CD4-positive, alpha-beta T cell treated with Interleukin-4 for 4 hours (primary cell): ENCODE results near the gene ASIC2.

Experiments
- DNase-seq: peaks from one replicate; pipeline ENCODE4 v3.0.0-alpha.2; 2020

The ASIC2 gene

GRCh38 chr17:33292981-33293867 is at the start of gene ASIC2:
Gene ASIC2 (minus strand): TSS chr17:33293295.
- no peak for DNase-seq

- DNase-seq, result no peak
Observed at GRCh38 chr17:33342025-33342424, 48.9 kb upstream of the ASIC2 start.

GRCh38 chr17:33338242-33338641 is 45.1 kb upstream of the ASIC2 start:
- DNase-seq, result no peak

- DNase-seq, result no peak
Observed at GRCh38 chr17:33335491-33336173, 42.5 kb upstream of the ASIC2 start.

GRCh38 chr17:33334703-33335102 is 41.6 kb upstream of the ASIC2 start:
- DNase-seq, result no peak

- DNase-seq, result no peak
Observed at GRCh38 chr17:33330877-33331276, 37.8 kb upstream of the ASIC2 start.

- no peak for DNase-seq
Observed at GRCh38 chr17:33328129-33328528, 35.0 kb upstream of the ASIC2 start.

GRCh38 chr17:33324736-33325135 is 31.6 kb upstream of the ASIC2 start:
- no peak for DNase-seq

GRCh38 chr17:33322063-33322462 is 29.0 kb upstream of the ASIC2 start:
- DNase-seq, result no peak

- no peak for DNase-seq
Observed at GRCh38 chr17:33318241-33318640, 25.1 kb upstream of the ASIC2 start.

GRCh38 chr17:33316746-33317145 is 23.7 kb upstream of the ASIC2 start:
- no peak for DNase-seq

- DNase-seq, result no peak
Observed at GRCh38 chr17:33310296-33310695, 17.2 kb upstream of the ASIC2 start.

GRCh38 chr17:33303254-33303653 is 10.2 kb upstream of the ASIC2 start:
- DNase-seq, result no peak

GRCh38 chr17:33302394-33302793 is 9.3 kb upstream of the ASIC2 start:
- no peak for DNase-seq

- no peak for DNase-seq
Observed at GRCh38 chr17:33300241-33300640, 7.1 kb upstream of the ASIC2 start.

GRCh38 chr17:33299115-33299514 is 6.0 kb upstream of the ASIC2 start:
- no peak for DNase-seq

- no peak for DNase-seq
Observed at GRCh38 chr17:33297643-33298042, 4.5 kb upstream of the ASIC2 start.

- DNase-seq, result no peak
Observed at GRCh38 chr17:33294994-33295393, 1.9 kb upstream of the ASIC2 start.

GRCh38 chr17:33292201-33292980 is 704 bp downstream of the ASIC2 start:
- DNase-seq, result no peak

GRCh38 chr17:33291248-33292200 is 1.6 kb downstream of the ASIC2 start:
- DNase-seq, result no peak

- DNase-seq, result no peak
Observed at GRCh38 chr17:33290253-33290652, 2.8 kb downstream of the ASIC2 start.

- DNase-seq, result no peak
Observed at GRCh38 chr17:33288954-33289353, 4.1 kb downstream of the ASIC2 start.
